Measurements from ENCODE around the gene MYO15B.

- TF ChIP-seq CTCF (IDR thresholded peaks at IDR 0.05 in 8 of 11, conservative IDR thresholded peaks at IDR 0.05 in 3 of 11) (peak; percentile 27 to 80 (median 68)), POLR2A (IDR thresholded peaks at IDR 0.05) (no peak)
Measured at GRCh38 chr17:75601057-75601987, 13.7 kb downstream of the MYO15B start.

All from spleen (tissue), 7 donors.